ENCODE results near the gene OR5M11.
"Not testable (repeated sequence)": the region's sequence is repeated elsewhere in the genome, so short reads cannot be mapped to it uniquely, and the experiment has no call there.

Gene OR5M11

DNA sequence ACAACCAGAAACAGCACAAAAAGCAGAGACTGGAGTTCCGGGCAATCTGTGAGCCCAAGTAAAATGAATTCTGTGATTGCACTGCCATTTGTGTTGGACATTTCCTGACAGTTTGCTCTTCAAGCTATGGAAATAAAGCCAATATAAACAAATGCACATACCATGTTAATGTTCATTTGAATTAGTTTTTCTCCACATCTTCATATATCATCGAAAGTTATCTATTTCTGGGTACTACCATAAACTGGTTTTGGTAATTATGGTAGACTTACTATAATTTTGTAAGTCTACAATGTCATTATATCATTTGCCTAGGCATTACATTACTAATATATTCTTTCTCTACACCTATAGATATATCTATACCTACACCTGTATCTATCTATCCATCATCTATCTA lies at the start of gene OR5M11:
Gene OR5M11 (minus strand): TSS at position 101 of the 400 bp plus-strand sequence. CDS start 0 bp downstream, at position 101.
- no peak within 1 kb of the TSS for H3K4me3 ChIP-seq (ENCODE audit: low read depth, low read length)
- no peak for DNase-seq (ENCODE audit: low read depth)

DNA sequence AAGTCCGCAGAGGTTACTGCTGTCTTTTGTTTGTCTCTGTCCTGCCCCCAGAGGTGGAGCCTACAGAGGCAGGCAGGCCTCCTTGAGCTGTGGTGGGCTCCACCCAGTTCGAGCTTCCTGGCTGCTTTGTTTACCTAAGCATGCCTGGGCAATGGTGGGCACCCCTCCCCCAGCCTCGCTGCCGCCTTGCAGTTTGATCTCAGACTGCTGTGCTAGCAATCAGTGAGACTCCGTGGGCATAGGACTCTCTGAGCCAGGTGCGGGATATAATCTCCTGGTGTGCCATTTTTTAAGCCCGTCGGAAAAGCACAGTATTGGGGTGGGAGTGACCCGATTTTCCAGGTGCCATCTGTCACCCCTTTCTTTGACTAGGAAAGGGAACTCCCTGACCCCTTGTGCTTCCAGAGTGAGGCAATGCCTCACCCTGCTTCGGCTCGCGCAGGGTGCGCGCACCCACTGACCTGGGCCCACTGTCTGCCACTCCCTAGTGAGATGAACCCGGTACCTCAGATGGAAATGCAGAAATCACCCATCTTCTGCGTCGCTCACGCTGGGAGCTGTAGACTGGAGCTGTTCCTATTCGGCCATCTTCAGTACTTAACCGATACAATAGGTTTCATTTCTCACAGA lies 49.1 kb upstream of the OR5M11 start:
- DNase-seq (ENCODE audit: low read depth), result not testable (repeated sequence)

DNA sequence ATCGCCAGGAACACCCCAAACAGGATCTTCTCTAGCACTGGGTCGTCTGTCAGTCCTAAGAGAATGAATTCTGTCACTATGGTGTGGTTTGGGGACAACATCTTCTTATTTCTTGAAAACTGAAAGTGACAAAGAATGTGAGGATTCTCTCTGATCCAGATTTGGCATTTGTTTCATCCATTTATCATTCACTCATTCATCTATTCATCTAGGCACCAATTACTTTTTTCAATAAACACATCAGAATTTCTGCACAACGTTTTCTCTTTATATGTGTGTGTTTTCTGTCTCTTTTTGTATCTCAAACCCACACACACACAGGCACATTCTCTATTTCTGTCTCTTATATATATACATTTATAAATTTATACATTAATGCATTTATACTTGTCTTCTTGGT lies 34.6 kb upstream of the OR5M11 start, which contains the start of gene OR5M10:
Gene OR5M10 (minus strand): TSS at position 101 of the 400 bp plus-strand sequence. CDS start 0 bp downstream, at position 101.
- no peak for DNase-seq (ENCODE audit: low read depth)

More for the DNA sequence above, 49.1 kb upstream of the OR5M11 start:
- H3K4me3 ChIP-seq (ENCODE audit: low read depth, low read length), result not testable (repeated sequence)

DNA sequence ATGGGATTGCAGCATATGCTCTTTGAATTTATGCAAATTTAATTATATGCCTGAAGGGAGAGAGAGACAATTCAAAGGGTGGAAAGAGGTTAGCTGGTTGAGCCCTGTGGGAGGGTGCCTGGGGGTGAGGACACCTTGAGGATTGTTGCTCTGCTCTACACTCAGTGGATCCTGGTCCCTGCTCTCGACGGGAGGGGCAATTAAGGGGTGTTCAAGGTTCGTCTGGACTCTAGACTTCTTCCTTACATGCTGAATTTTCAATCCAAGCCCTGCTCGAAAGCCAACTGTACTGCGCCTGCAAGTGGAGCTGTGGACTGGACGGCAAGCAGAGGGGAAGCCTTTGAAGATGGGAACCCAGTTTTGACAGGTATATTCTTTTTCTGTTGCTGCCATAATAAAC lies 15.5 kb upstream of the OR5M11 start:
- no peak overlapping the region for H3K4me3 ChIP-seq (ENCODE audit: low read depth, low read length)
- DNase-seq (ENCODE audit: low read depth), result no peak

More for the DNA sequence above, 34.6 kb upstream of the OR5M11 start, which contains the start of gene OR5M10:
- H3K4me3 ChIP-seq (ENCODE audit: low read depth, low read length), result no peak within 1 kb of the TSS

DNA sequence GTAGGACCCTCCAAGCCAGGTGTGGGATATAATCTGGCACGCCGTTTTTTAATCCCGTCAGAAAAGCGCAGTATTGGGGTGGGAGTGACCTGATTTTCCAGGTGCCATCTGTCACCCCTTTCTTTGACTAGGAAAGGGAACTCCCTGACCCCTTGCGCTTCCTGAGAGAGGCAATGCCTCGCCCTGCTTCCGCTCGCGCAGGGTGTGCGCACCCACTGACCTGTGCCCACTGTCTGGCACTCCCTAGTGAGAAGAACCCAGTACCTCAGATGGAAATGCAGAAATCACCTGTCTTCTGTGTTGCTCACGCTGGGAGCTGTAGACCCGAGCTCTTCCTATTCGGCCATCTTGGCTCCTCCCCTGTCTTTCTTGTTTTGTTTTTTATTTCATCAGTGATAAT lies 11.6 kb upstream of the OR5M11 start:
- not testable (repeated sequence) for H3K4me3 ChIP-seq (ENCODE audit: low read depth, low read length); DNase-seq (ENCODE audit: low read depth)

DNA sequence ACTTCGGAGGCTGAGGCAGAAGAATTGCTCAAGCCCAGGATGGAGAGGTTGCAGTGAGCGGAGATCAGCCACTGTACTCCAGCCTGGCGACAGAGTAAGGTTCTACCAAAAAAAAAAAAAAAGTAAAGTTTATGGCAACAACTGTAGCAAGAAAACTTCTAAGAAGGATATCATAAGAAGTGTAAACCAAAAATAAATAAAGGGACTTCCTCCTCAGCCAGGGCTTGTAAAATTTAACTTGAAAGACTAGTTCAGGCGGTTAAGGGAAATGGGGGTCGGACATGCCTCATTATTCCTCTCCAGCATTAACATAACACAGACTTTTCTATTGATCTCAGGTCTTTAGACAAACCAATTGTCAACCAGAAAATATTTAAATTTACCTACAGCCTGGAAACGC lies 2.5 kb upstream of the OR5M11 start:
- no peak for DNase-seq (ENCODE audit: low read depth)
- H3K4me3 ChIP-seq (ENCODE audit: low read depth, low read length), result no peak overlapping the region

DNA sequence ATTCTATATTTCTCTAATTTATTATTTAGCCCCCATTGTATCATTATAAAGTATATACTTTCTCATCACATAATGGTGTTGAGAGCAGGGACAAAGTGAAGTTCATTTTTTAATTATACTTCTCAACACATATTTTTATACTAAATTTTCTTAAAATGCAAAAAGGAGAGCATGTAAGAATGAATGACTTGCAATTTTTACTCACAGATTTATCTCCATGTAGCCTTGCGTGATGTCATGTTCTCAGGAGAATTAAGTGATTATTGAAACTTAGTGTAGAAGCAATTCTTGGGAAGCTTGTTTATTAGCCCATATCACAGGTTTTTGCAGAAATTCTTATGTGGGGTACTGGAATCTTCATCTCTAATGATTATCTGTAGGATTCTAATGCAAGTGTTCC lies 682 bp upstream of the OR5M11 start:
- DNase-seq (ENCODE audit: low read depth), result no peak
- H3K4me3 ChIP-seq (ENCODE audit: low read depth, low read length), result no peak overlapping the region

DNA sequence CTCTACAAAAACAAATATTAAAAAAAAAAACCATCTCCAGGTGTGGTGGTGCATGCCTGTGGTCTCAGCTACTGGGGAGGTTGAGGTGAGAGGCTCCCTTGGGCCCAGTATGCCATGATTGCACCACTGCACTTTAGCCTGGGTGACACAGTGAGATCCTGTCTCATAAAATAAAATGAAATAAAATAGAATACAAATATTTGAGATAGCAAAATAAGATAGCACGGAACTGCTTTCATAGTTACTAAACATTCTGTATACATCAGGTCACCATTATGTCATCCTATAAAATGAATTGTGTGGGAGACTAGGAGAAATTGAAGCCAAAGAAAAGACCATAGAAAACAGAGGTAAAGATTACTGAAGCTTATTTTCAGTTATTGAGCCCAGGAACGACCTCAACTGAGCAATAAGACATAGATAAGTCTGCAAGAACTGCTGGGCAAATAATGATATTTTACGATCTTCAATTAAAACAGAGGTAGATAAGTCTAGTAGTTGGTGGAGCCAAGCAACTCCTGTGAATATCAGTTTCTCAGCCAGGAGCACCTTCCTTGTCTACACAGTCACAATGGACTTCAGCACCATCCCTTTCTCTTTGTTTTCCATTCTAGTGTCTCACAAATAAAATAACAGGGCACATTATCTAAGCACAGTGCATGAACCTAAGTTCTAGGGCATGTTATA lies 9.9 kb downstream of the OR5M11 start:
- no peak overlapping the region for H3K4me3 ChIP-seq (ENCODE audit: low read depth, low read length)
- DNase-seq (ENCODE audit: low read depth), result no peak

DNA sequence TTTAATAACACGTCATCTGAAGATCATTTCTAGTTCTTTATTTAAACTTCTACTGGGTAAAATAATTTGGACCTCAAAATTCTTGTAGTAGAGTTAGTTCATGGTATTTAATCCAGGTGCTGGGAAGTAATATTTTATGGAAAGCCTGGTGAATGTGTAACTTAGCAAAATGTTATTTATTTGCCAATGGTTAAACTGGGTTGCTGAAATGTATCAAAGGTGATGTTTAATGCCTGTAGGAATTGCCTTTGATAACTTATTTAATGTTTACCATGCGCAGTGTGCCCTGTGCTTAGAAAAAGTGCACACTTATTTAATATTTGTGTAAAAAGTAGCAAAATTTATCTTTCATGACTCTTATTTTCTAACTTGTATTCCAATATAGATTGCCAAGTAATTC lies 11.2 kb downstream of the OR5M11 start:
- H3K4me3 ChIP-seq (ENCODE audit: low read depth, low read length), result no peak overlapping the region
- DNase-seq (ENCODE audit: low read depth), result no peak

DNA sequence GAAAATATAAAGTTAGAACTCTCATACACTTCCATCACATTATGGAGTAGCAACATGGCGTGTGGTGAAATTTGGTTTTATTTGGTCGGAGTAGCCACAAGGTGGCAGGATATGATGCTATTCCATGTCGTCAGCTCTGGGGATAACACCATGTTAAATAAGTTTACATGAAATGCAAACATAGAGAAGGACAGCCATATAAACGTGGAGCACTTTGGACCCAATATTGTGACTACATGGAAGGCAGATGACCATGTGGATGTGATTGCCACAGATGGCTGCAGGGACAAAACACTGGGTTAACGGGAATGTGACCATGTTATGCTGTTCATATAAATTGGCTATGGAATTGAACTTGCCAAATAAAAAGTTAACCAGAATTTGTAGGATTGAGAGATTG lies 21.0 kb downstream of the OR5M11 start:
- DNase-seq (ENCODE audit: low read depth), result no peak
- H3K4me3 ChIP-seq (ENCODE audit: low read depth, low read length), result no peak overlapping the region

DNA sequence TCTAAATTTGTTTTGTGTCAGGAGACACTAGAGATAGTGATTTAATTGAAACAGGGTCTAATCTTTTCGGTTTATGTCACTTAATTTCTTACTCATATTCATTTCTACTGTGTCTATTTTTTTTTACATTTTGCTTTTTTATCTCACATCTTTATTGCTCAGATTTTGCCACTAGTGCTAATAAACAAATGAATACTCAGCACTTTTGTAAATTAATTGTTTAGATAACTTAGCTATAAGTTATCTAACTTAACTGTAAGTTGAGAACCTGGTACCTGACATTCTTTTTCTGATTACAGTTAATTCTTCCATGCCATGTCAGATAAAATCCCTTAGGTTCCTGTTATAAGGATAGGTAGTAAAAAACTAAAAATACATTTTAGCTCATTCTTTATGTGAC lies 29.8 kb downstream of the OR5M11 start:
- H3K4me3 ChIP-seq (ENCODE audit: low read depth, low read length), result no peak overlapping the region
- no peak for DNase-seq (ENCODE audit: low read depth)

DNA sequence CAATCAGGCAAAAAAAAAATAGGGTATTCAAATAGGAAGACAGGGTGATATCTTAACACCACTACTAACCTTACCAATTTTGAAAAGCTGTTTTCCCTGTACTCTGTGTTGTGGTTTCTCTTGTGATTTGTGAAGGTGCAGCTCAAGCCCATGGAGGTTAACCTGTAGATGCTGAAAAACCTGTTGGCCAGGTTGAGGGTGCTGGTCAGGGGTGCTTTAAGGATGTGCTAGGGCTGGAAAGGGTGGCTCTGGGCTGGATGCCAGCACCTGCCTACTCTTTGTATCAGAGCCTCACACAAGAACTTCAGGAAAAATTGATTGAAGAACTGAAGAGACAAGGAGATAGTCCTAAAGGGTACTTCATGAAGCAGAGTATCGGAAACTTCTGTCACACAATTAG lies 33.6 kb downstream of the OR5M11 start:
- DNase-seq (ENCODE audit: low read depth), result no peak

DNA sequence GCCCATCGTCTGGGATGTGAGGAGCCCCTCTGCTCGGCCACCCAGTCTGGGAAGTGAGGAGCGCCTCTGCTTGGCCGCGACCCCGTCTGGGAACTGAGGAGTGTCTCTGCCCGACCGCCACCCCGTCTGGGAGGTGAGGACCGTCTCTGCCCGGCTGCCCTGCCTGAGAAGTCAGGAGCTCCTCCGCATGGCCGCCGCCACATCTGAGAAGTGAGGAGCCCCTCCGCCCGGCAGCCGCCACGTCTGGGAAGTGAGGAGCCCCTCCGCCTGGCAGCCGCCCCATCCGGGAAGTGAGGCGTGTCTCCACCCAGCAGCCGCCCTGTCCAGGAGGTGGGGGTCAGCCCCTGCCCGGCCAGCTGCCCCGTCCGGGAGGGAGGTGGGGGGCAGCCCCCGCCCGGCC lies 46.0 kb downstream of the OR5M11 start:
- no peak for DNase-seq (ENCODE audit: low read depth)
- no peak overlapping the region for H3K4me3 ChIP-seq (ENCODE audit: low read depth, low read length)

More for the DNA sequence above, 33.6 kb downstream of the OR5M11 start:
- H3K4me3 ChIP-seq (ENCODE audit: low read depth, low read length), result no peak overlapping the region

DNA sequence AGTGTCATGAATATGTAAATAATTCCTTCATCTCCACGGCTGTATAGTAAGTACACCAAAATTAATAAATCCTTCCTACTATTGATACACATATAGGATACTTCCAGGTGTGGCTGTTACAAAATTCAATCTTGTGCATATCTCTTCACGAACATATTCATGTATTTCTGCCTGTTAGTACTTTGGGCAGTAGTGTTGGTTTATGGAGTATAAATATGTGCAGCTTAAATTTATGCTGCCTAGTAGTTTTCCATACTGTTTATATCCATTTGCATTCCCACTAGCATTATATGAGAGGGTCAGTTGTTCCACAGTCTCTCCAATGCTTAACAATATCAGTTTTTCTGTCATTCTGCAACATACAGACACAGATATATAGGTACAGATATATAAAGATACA lies 47.9 kb downstream of the OR5M11 start:
- no peak for DNase-seq (ENCODE audit: low read depth)
- no peak overlapping the region for H3K4me3 ChIP-seq (ENCODE audit: low read depth, low read length)

Data from skeletal muscle cell (primary cell).